Stimulated activated naive CD8-positive, alpha-beta T cell treated with anti-CD3 and anti-CD28 coated beads, Interleukin-15, Interleukin-2, amounts not matched to agents 100 ng/mL and 50 ng/mL, for 24 hours (primary cell): ENCODE data around the gene AKR1B15.
"Not testable (repeated sequence)": the region's sequence is repeated elsewhere in the genome, so short reads cannot be mapped to it uniquely, and the experiment has no call there.

Experiments used
- H3K27ac Mint-ChIP-seq: one replicate; pipeline ENCODE4 v1.8.0; 2021; ENCODE audit warnings: mild to moderate bottlenecking, mixed read lengths
- H3K27me3 Mint-ChIP-seq: one replicate; pipeline ENCODE4 v1.8.0; 2021; ENCODE audit warnings: mixed read lengths
- H3K36me3 Mint-ChIP-seq: one replicate; pipeline ENCODE4 v1.8.0; 2021; ENCODE audit warnings: low read depth, mixed read lengths
- H3K4me1 Mint-ChIP-seq: one replicate; pipeline ENCODE4 v1.8.0; 2021; ENCODE audit warnings: low read depth, mixed read lengths
- H3K4me3 Mint-ChIP-seq: one replicate; pipeline ENCODE4 v1.8.0; 2021; ENCODE audit warnings: mild to moderate bottlenecking, mixed read lengths
- H3K9me3 Mint-ChIP-seq: one replicate; pipeline ENCODE4 v1.8.0; 2021; ENCODE audit warnings: mixed read lengths

AKR1B15 gene

GRCh38 chr7:134522601-134523000, 26.3 kb upstream of the AKR1B15 start:
- H3K27me3 Mint-ChIP-seq = peaks cover 18% of the 10 kb centered on the region
- no peak overlapping the region for H3K27ac Mint-ChIP-seq
- no peaks in the 10 kb centered on the region for H3K4me1 Mint-ChIP-seq
- no peak overlapping the region for H3K4me3 Mint-ChIP-seq
- no peaks in the 10 kb centered on the region for H3K9me3 Mint-ChIP-seq
- no peaks in the 10 kb centered on the region for H3K36me3 Mint-ChIP-seq

DNA sequence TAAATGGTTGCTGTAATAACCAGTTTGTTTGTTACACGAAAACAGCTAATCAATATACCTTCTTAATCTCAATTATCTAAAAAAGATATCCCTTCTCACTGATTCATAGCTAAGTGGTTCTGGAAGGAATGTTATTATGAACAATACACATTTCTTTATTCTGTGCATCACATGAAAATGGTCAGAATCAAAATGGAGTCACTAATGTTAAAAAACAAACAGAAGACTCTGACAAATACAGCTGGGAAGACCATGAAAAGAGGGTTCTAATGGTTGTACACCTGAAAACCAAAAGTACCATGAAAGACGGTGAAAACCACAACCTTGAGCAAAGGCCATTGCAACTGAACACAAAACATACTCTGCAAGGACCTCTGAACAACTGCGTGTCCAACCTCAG, 23.5 kb upstream of the AKR1B15 start:
- H3K36me3 Mint-ChIP-seq, H3K4me3 Mint-ChIP-seq, H3K9me3 Mint-ChIP-seq, H3K4me1 Mint-ChIP-seq, H3K27ac Mint-ChIP-seq: not testable (repeated sequence)
- H3K27me3 Mint-ChIP-seq = peaks cover 14% of the 10 kb centered on the region

GRCh38 chr7:134526552-134527248, 22.2 kb upstream of the AKR1B15 start:
- H3K36me3 Mint-ChIP-seq, H3K4me1 Mint-ChIP-seq, H3K9me3 Mint-ChIP-seq, H3K4me3 Mint-ChIP-seq, H3K27ac Mint-ChIP-seq: not testable (repeated sequence)
- peaks cover 14% of the 10 kb centered on the region for H3K27me3 Mint-ChIP-seq

- H3K4me1 Mint-ChIP-seq = no peaks in the 10 kb centered on the region
- H3K4me3 Mint-ChIP-seq = no peak overlapping the region
- no peak overlapping the region for H3K27ac Mint-ChIP-seq
- no peaks in the 10 kb centered on the region for H3K36me3 Mint-ChIP-seq
- H3K27me3 Mint-ChIP-seq = peaks cover 14% of the 10 kb centered on the region
- H3K9me3 Mint-ChIP-seq = no peaks in the 10 kb centered on the region
Measured at GRCh38 chr7:134527979-134528371, 20.9 kb upstream of the AKR1B15 start.

DNA sequence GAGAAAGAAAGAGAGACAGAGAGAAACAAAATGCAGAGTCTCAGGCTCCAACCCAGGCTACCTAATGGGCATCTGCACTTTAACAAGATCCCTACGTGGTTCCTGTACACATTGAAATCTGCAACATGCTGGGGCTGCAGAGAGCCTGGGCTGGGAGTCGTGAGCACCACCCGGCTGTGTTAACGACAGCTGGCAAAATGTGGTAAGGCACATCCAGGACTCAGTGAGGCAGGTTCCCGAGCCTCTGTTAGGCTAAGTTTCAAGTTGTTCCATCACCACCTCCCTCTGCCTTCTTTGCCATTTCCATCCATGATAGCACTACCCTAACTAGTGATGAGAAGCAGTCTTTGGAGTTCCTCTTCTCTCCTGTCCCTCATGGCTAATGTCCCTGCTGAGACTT, 20.2 kb upstream of the AKR1B15 start:
- Mint-ChIP-seq H3K36me3 (no peaks in the 10 kb centered on the region), H3K27ac (no peak overlapping the region), H3K9me3 (no peaks in the 10 kb centered on the region), H3K27me3 (peaks cover 14% of the 10 kb centered on the region), H3K4me1 (no peaks in the 10 kb centered on the region), H3K4me3 (no peak overlapping the region)

- no peak overlapping the region for H3K4me3 Mint-ChIP-seq
- no peaks in the 10 kb centered on the region for H3K4me1 Mint-ChIP-seq
- no peak overlapping the region for H3K27ac Mint-ChIP-seq
- H3K27me3 Mint-ChIP-seq = peaks cover 14% of the 10 kb centered on the region
- no peaks in the 10 kb centered on the region for H3K36me3 Mint-ChIP-seq
- no peaks in the 10 kb centered on the region for H3K9me3 Mint-ChIP-seq
Measured at GRCh38 chr7:134530460-134530859, 18.4 kb upstream of the AKR1B15 start.

GRCh38 chr7:134532180-134532953, 16.5 kb upstream of the AKR1B15 start:
- H3K4me3 Mint-ChIP-seq = no peak overlapping the region
- H3K27me3 Mint-ChIP-seq = peaks cover 10% of the 10 kb centered on the region
- no peaks in the 10 kb centered on the region for H3K4me1 Mint-ChIP-seq
- H3K36me3 Mint-ChIP-seq = no peaks in the 10 kb centered on the region
- no peaks in the 10 kb centered on the region for H3K9me3 Mint-ChIP-seq
- H3K27ac Mint-ChIP-seq = no peak overlapping the region

DNA sequence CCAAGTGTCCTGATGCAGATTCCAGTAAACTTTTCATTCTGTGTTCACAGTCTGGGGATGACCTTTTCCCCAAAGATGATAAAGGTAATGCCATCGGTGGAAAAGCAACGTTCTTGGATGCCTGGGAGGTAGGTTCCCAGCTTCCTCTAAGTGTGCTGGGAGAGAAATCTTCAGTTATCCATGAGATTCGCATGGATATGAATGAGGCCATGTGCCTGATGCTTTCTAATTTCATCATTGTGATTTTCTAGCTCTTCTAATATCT, 16.0 kb upstream of the AKR1B15 start:
- Mint-ChIP-seq H3K4me1 (no peaks in the 10 kb centered on the region), H3K4me3 (no peak overlapping the region), H3K27ac (no peak overlapping the region), H3K27me3 (peaks cover 9% of the 10 kb centered on the region), H3K9me3 (no peaks in the 10 kb centered on the region), H3K36me3 (no peaks in the 10 kb centered on the region)

DNA sequence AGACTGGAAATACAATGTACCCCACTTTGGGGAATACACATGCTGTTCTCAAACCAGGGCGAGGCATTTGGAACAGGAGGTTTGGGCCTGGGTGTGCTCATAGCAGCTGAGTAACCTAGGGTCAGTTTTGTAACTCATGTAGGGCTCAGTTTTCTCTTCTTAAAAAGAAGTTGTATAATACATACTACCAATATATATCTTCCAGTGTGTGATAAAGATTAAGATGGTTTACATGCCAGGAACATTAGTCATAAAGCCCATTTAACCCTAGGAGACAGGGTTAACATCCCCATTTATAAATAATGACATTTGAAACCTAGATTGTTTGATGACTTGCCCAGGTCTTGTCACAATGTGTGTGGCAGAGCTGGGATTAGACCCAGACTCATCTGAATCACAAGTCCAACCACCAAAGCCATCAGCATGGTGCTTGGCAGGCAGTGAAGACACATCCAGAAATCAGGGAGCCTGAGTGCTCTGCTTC, 15.6 kb upstream of the AKR1B15 start:
- Mint-ChIP-seq H3K36me3 (no peaks in the 10 kb centered on the region), H3K27ac (no peak overlapping the region), H3K9me3 (no peaks in the 10 kb centered on the region)

DNA sequence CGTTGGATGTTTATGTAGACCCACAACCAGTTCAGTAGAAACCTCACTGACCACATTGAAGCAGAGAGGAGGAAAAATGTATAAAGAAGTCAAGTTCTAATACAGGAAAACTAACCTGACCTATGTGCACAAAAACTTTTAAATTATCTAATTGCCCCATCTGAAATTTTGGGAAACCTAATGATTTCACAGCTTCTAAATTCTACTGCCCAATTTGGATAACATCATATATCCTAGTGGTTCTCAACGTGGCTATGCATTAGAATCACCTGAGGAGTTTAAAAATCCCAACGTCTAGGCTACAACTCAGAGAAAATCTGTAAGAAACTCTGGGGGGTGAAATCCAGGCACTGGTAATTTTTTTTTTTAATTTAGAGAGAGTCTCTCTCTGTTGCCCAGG, 14.3 kb upstream of the AKR1B15 start:
- Mint-ChIP-seq H3K27ac (no peak overlapping the region), H3K4me3 (no peak overlapping the region), H3K27me3 (peaks cover 2% of the 10 kb centered on the region), H3K9me3 (no peaks in the 10 kb centered on the region), H3K36me3 (no peaks in the 10 kb centered on the region), H3K4me1 (no peaks in the 10 kb centered on the region)

More for the DNA sequence above, 15.6 kb upstream of the AKR1B15 start:
- Mint-ChIP-seq H3K27me3 (peaks cover 9% of the 10 kb centered on the region), H3K4me3 (no peak overlapping the region), H3K4me1 (no peaks in the 10 kb centered on the region)

DNA sequence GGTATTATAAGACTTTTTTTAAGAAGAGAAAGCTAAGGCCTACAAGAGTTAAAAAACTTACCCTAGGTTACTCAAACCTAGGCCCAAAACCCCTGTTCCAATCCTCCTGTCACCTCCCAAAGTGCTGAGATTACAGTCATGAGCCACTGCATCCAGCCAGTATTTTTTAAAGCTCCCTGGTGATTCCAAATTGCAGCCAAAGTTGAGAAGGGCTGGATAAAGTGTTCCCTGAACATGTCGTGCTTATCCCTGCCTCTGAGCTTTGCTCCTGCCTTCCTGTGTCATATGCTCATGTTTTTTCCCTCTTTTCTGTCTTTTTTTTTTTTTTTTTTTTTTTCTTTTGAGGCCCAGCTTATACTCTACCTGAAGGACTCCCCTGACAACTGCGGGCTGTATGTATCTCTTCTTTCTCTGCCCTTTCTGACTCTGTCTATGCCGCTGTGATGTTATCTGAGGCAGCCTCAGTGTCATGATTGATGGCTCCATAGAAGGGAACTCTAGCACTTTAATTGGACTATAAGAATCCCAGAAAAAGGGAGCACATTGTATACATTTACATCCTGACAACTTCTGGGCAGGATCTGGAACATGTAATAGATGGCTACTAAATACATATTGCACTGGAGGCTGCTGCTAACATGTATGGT, 13.5 kb upstream of the AKR1B15 start:
- Mint-ChIP-seq H3K27ac (no peak overlapping the region), H3K4me3 (no peak overlapping the region), H3K4me1 (no peaks in the 10 kb centered on the region), H3K36me3 (no peaks in the 10 kb centered on the region), H3K9me3 (no peaks in the 10 kb centered on the region), H3K27me3 (no peaks in the 10 kb centered on the region)

DNA sequence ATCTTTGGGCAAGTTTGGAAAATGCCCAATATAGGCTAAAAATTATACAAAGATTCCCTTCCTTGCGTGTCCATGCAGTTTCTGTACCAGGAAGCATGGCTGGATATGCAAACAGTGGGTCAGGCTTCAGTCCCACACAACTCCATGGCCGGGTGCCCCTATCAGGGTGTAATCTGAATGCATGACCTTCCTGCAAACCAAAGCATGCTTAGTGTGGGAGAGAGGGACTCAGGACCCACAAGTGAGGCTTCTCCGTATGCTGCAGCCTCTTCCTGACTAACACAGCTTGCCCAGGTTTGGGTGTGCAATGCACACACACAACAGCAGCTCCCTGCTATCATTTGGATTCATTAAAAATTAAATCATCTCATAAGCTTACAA, 13.0 kb upstream of the AKR1B15 start:
- Mint-ChIP-seq H3K27me3 (peaks cover 3% of the 10 kb centered on the region), H3K27ac (no peak overlapping the region), H3K4me1 (no peaks in the 10 kb centered on the region), H3K4me3 (no peak overlapping the region), H3K36me3 (no peaks in the 10 kb centered on the region), H3K9me3 (no peaks in the 10 kb centered on the region)

GRCh38 chr7:134536558-134536957, 12.4 kb upstream of the AKR1B15 start:
- not testable (repeated sequence) for H3K9me3 Mint-ChIP-seq, H3K36me3 Mint-ChIP-seq, H3K27me3 Mint-ChIP-seq, H3K27ac Mint-ChIP-seq, H3K4me3 Mint-ChIP-seq, H3K4me1 Mint-ChIP-seq

DNA sequence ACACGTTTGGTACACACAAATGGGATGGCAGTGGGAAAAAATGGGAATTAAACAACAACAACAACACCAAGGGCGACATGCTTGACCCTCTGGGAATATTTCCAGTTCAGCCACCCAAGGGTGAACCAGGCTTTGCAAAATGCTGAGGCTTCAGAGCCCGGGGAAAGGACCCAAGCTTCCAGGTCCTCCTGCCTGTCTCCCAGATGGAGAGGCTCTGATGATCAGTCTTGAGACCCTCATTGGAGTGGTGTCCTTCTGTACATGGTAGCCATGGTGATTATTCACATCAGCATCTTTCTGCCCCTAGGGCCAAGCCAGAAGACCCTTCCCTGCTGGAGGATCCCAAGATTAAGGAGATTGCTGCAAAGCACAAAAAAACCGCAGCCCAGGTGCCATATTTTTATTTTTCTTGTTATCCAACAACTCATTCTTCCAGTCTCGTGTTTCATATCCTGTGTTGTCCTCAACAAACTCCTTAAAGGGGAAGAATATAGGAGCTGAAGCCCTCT, 11.6 kb upstream of the AKR1B15 start:
- not testable (repeated sequence) for H3K4me1 Mint-ChIP-seq, H3K4me3 Mint-ChIP-seq, H3K9me3 Mint-ChIP-seq, H3K27ac Mint-ChIP-seq, H3K36me3 Mint-ChIP-seq
- H3K27me3 Mint-ChIP-seq = peaks cover 13% of the 10 kb centered on the region

GRCh38 chr7:134539380-134540004, 9.4 kb upstream of the AKR1B15 start:
- no peaks in the 10 kb centered on the region for H3K36me3 Mint-ChIP-seq
- peaks cover 18% of the 10 kb centered on the region for H3K27me3 Mint-ChIP-seq
- H3K4me1 Mint-ChIP-seq = no peaks in the 10 kb centered on the region
- no peak overlapping the region for H3K27ac Mint-ChIP-seq
- H3K9me3 Mint-ChIP-seq = no peaks in the 10 kb centered on the region
- H3K4me3 Mint-ChIP-seq = no peak overlapping the region
